Occipital lobe (tissue), 2 donors: ENCODE results near the gene PDE1A. TPM values are rescaled to one million over a fixed set of nuclear protein-coding genes. Genes with fewer than 3 reads are reported as not detected.

Experiments
- DNase-seq: peaks from one replicate; lab custom pipeline; 2025; lab: John Stamatoyannopoulos, UW
- total RNA-seq: library from RNA; depleted of rRNA; stranded (reverse); fragments of >200 nt; gene quantifications from one replicate; pipeline ENCODE4 v1.2.3, GENCODE V29; 2014

The PDE1A gene
- total RNA-seq, 1 donor from 2014 or later: 42.1 TPM

- no peak for DNase-seq
These were observed 216.2 kb downstream of the PDE1A start for GRCh38 chr2:182210669-182211068.

- DNase-seq: no peak
These were observed 218.4 kb downstream of the PDE1A start for GRCh38 chr2:182208421-182208820.

GRCh38 chr2:182207049-182207746 lies 219.6 kb downstream of the PDE1A start:
- DNase-seq: no peak

GRCh38 chr2:182197529-182197928 lies 229.3 kb downstream of the PDE1A start:
- no peak for DNase-seq

GRCh38 chr2:182193291-182193690 lies 233.5 kb downstream of the PDE1A start:
- DNase-seq: no peak

GRCh38 chr2:182191061-182191460 lies 235.8 kb downstream of the PDE1A start:
- DNase-seq: no peak

GRCh38 chr2:182187130-182187529 lies 239.7 kb downstream of the PDE1A start:
- no peak for DNase-seq

- no peak for DNase-seq
These were observed 240.6 kb downstream of the PDE1A start for GRCh38 chr2:182186132-182186735.

GRCh38 chr2:182182436-182182835 lies 244.4 kb downstream of the PDE1A start:
- DNase-seq: no peak

GRCh38 chr2:182181381-182181780 lies 245.5 kb downstream of the PDE1A start:
- no peak for DNase-seq

- DNase-seq: no peak
These were observed 247.7 kb downstream of the PDE1A start for GRCh38 chr2:182179176-182179575.

GRCh38 chr2:182173944-182174622 lies 252.8 kb downstream of the PDE1A start:
- no peak for DNase-seq

- DNase-seq: no peak
These were observed 256.5 kb downstream of the PDE1A start for GRCh38 chr2:182170341-182170740.

GRCh38 chr2:182167882-182168281 lies 259.0 kb downstream of the PDE1A start:
- DNase-seq: no peak

GRCh38 chr2:182166841-182167240 lies 260.0 kb downstream of the PDE1A start:
- DNase-seq: no peak

GRCh38 chr2:182166406-182166805 lies 260.4 kb downstream of the PDE1A start:
- DNase-seq: no peak

GRCh38 chr2:182165202-182165601 lies 261.6 kb downstream of the PDE1A start:
- DNase-seq: no peak

GRCh38 chr2:182164686-182165085 lies 262.1 kb downstream of the PDE1A start:
- no peak for DNase-seq

GRCh38 chr2:182163878-182164277 lies 263.0 kb downstream of the PDE1A start:
- no peak for DNase-seq

- DNase-seq: no peak
These were observed 278.5 kb downstream of the PDE1A start for GRCh38 chr2:182148344-182148743.

- no peak for DNase-seq
These were observed 282.1 kb downstream of the PDE1A start for GRCh38 chr2:182144776-182145165.

GRCh38 chr2:182144041-182144775 lies 282.6 kb downstream of the PDE1A start:
- no peak for DNase-seq
